ENCODE data around the gene PRR16.

PRR16 gene

GRCh38 chr5:120600639-120601038 lies 136.5 kb downstream of the PRR16 start:
- no peaks in the 10 kb centered on the region for H3K36me3 ChIP-seq (ENCODE audit: control insufficient read depth in 2 of 2, insufficient read depth in 2 of 2, low read length in 2 of 2)
- H3K27me3 ChIP-seq (ENCODE audit: control insufficient read depth in 2 of 2, insufficient read depth in 2 of 2, low read length in 2 of 2): no peaks in the 10 kb centered on the region
- no peaks in the 10 kb centered on the region for H3K4me1 ChIP-seq (ENCODE audit: control insufficient read depth in 2 of 2, insufficient read depth in 2 of 2, low read length in 2 of 2)
- H3K9me3 ChIP-seq (ENCODE audit: control insufficient read depth in 2 of 2, low read length in 2 of 2): no peaks in the 10 kb centered on the region
- H3K9ac ChIP-seq (ENCODE audit: low read depth in 1 of 2, low read length in 2 of 2): no peak overlapping the region
- H3K27ac ChIP-seq (ENCODE audit: low read depth in 2 of 2, low read length in 2 of 2): no peak overlapping the region
- no peak overlapping the region for H3K4me3 ChIP-seq (ENCODE audit: low read length in 2 of 2)

DNA sequence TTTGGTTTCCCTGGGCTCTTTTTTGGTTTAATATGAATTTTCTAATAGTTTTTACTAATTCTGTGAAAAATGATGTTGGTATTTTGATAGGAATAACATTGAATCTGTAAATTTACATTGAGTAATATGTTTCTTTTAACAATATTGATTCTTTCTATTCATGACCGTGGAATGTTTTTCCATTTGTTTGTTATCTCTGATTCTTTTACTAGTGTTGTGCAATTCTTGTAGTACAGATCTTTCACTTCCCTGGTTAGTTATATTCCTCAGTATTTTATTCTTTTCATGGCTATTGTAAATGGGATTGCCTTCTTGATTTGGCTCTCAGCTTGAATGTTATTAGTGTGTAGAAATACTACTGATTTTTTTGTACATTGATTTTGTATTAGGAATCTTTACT lies 137.9 kb downstream of the PRR16 start:
- Histone ChIP-seq H3K27me3 (ENCODE audit: control insufficient read depth in 2 of 2, insufficient read depth in 2 of 2, low read length in 2 of 2) (no peaks in the 10 kb centered on the region), H3K36me3 (ENCODE audit: control insufficient read depth in 2 of 2, insufficient read depth in 2 of 2, low read length in 2 of 2) (no peaks in the 10 kb centered on the region), H3K9ac (ENCODE audit: low read depth in 1 of 2, low read length in 2 of 2) (no peak overlapping the region), H3K4me1 (ENCODE audit: control insufficient read depth in 2 of 2, insufficient read depth in 2 of 2, low read length in 2 of 2) (no peaks in the 10 kb centered on the region), H3K9me3 (ENCODE audit: control insufficient read depth in 2 of 2, low read length in 2 of 2) (no peaks in the 10 kb centered on the region), H3K27ac (ENCODE audit: low read depth in 2 of 2, low read length in 2 of 2) (no peak overlapping the region), H3K4me3 (ENCODE audit: low read length in 2 of 2) (no peak overlapping the region)

DNA sequence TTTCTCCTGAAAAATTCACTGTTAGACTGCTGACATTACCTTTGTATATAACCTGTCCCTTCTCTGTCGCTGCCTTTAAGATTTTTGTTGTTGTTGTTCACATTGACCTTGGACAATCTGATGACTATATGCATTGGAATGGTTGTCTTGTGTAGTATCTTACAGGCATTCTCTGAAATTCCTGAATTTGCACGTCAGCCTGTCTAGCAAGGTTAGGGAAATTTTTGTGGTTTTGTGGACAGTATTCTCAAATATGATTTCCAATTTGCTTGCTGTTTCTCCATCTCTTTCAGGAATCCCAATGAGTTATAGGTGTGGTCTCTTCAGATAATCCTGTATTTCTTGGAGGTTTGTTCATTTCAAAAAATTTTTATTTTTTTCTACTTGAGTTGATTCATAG lies 140.8 kb downstream of the PRR16 start:
- Histone ChIP-seq H3K9me3 (ENCODE audit: control insufficient read depth in 2 of 2, low read length in 2 of 2) (no peaks in the 10 kb centered on the region), H3K27ac (ENCODE audit: low read depth in 2 of 2, low read length in 2 of 2) (no peak overlapping the region), H3K4me1 (ENCODE audit: control insufficient read depth in 2 of 2, insufficient read depth in 2 of 2, low read length in 2 of 2) (no peaks in the 10 kb centered on the region), H3K36me3 (ENCODE audit: control insufficient read depth in 2 of 2, insufficient read depth in 2 of 2, low read length in 2 of 2) (no peaks in the 10 kb centered on the region), H3K4me3 (ENCODE audit: low read length in 2 of 2) (no peak overlapping the region), H3K27me3 (ENCODE audit: control insufficient read depth in 2 of 2, insufficient read depth in 2 of 2, low read length in 2 of 2) (no peaks in the 10 kb centered on the region), H3K9ac (ENCODE audit: low read depth in 1 of 2, low read length in 2 of 2) (no peak overlapping the region)

- Histone ChIP-seq H3K9me3 (ENCODE audit: control insufficient read depth in 2 of 2, low read length in 2 of 2) (no peaks in the 10 kb centered on the region), H3K9ac (ENCODE audit: low read depth in 1 of 2, low read length in 2 of 2) (no peak overlapping the region), H3K27me3 (ENCODE audit: control insufficient read depth in 2 of 2, insufficient read depth in 2 of 2, low read length in 2 of 2) (no peaks in the 10 kb centered on the region), H3K27ac (ENCODE audit: low read depth in 2 of 2, low read length in 2 of 2) (no peak overlapping the region), H3K36me3 (ENCODE audit: control insufficient read depth in 2 of 2, insufficient read depth in 2 of 2, low read length in 2 of 2) (no peaks in the 10 kb centered on the region), H3K4me1 (ENCODE audit: control insufficient read depth in 2 of 2, insufficient read depth in 2 of 2, low read length in 2 of 2) (no peaks in the 10 kb centered on the region), H3K4me3 (ENCODE audit: low read length in 2 of 2) (no peak overlapping the region)
Observed at GRCh38 chr5:120605325-120606079, 141.4 kb downstream of the PRR16 start.

- no peak overlapping the region for H3K27ac ChIP-seq (ENCODE audit: low read depth in 2 of 2, low read length in 2 of 2)
- H3K36me3 ChIP-seq (ENCODE audit: control insufficient read depth in 2 of 2, insufficient read depth in 2 of 2, low read length in 2 of 2): no peaks in the 10 kb centered on the region
- no peak overlapping the region for H3K9ac ChIP-seq (ENCODE audit: low read depth in 1 of 2, low read length in 2 of 2)
- no peak overlapping the region for H3K4me3 ChIP-seq (ENCODE audit: low read length in 2 of 2)
- H3K4me1 ChIP-seq (ENCODE audit: control insufficient read depth in 2 of 2, insufficient read depth in 2 of 2, low read length in 2 of 2): no peaks in the 10 kb centered on the region
- no peaks in the 10 kb centered on the region for H3K27me3 ChIP-seq (ENCODE audit: control insufficient read depth in 2 of 2, insufficient read depth in 2 of 2, low read length in 2 of 2)
- H3K9me3 ChIP-seq (ENCODE audit: control insufficient read depth in 2 of 2, low read length in 2 of 2): no peaks in the 10 kb centered on the region
Observed at GRCh38 chr5:120609570-120609969, 145.5 kb downstream of the PRR16 start.

DNA sequence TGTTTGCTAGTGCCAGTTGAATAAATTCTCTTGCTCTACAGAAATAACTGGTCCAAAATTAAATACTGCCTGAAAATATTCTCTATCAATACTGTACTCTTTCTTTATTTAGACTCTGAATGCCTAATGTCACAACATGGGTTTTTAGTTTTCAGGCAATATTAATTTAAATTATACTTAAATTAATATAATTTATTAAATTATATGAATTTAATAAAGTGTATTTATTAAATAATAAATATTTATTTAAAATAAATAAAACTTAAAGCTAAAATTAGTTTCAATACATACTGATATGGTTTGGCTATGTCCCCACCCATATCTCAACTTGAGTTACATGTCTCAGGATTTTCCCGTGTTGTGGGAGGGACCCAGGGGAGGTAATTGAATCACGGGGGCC lies 146.0 kb downstream of the PRR16 start:
- H3K36me3 ChIP-seq (ENCODE audit: control insufficient read depth in 2 of 2, insufficient read depth in 2 of 2, low read length in 2 of 2): no peaks in the 10 kb centered on the region

GRCh38 chr5:120613729-120614128 lies 149.6 kb downstream of the PRR16 start:
- Histone ChIP-seq H3K9me3 (ENCODE audit: control insufficient read depth in 2 of 2, low read length in 2 of 2) (no peaks in the 10 kb centered on the region), H3K36me3 (ENCODE audit: control insufficient read depth in 2 of 2, insufficient read depth in 2 of 2, low read length in 2 of 2) (no peaks in the 10 kb centered on the region), H3K4me3 (ENCODE audit: low read length in 2 of 2) (no peak overlapping the region), H3K4me1 (ENCODE audit: control insufficient read depth in 2 of 2, insufficient read depth in 2 of 2, low read length in 2 of 2) (no peaks in the 10 kb centered on the region), H3K9ac (ENCODE audit: low read depth in 1 of 2, low read length in 2 of 2) (no peak overlapping the region), H3K27ac (ENCODE audit: low read depth in 2 of 2, low read length in 2 of 2) (no peak overlapping the region), H3K27me3 (ENCODE audit: control insufficient read depth in 2 of 2, insufficient read depth in 2 of 2, low read length in 2 of 2) (no peaks in the 10 kb centered on the region)

More for the DNA sequence above, 146.0 kb downstream of the PRR16 start:
- Histone ChIP-seq H3K9ac (ENCODE audit: low read depth in 1 of 2, low read length in 2 of 2) (no peak overlapping the region), H3K27ac (ENCODE audit: low read depth in 2 of 2, low read length in 2 of 2) (no peak overlapping the region), H3K9me3 (ENCODE audit: control insufficient read depth in 2 of 2, low read length in 2 of 2) (no peaks in the 10 kb centered on the region), H3K4me1 (ENCODE audit: control insufficient read depth in 2 of 2, insufficient read depth in 2 of 2, low read length in 2 of 2) (no peaks in the 10 kb centered on the region), H3K27me3 (ENCODE audit: control insufficient read depth in 2 of 2, insufficient read depth in 2 of 2, low read length in 2 of 2) (no peaks in the 10 kb centered on the region), H3K4me3 (ENCODE audit: low read length in 2 of 2) (no peak overlapping the region)

DNA sequence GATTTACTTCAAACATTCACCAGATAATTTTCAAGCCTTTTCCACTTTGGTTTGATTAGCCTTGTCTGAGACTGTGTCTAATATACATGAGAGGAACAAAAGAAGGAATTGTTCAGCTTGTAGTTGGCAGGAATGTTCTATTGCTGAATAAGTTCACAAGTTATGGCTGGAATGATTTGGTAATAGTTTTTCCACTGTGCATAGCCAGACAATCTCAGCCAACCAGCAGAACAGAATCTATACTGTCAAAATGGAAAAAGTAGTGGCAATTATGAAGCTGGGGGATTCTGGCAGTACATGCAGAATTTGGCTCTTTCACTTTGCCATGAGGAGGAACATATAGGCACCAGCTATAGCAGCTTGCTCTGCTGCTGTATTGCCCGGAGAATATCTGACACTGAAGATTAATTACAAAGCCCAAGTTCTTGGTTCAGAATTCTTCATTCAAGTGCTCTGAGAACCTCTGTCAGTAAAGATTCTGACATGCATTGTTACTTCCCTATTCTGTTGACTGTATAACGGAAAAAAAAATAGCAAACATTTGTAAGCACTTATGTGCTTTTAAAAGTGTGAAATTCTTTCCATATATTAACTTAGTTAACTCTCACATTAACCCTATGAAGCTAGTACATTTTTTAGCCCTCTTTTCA lies 150.6 kb downstream of the PRR16 start:
- Histone ChIP-seq H3K27me3 (ENCODE audit: control insufficient read depth in 2 of 2, insufficient read depth in 2 of 2, low read length in 2 of 2) (no peaks in the 10 kb centered on the region), H3K36me3 (ENCODE audit: control insufficient read depth in 2 of 2, insufficient read depth in 2 of 2, low read length in 2 of 2) (no peaks in the 10 kb centered on the region), H3K4me1 (ENCODE audit: control insufficient read depth in 2 of 2, insufficient read depth in 2 of 2, low read length in 2 of 2) (no peaks in the 10 kb centered on the region), H3K27ac (ENCODE audit: low read depth in 2 of 2, low read length in 2 of 2) (no peak overlapping the region), H3K9me3 (ENCODE audit: control insufficient read depth in 2 of 2, low read length in 2 of 2) (no peaks in the 10 kb centered on the region), H3K9ac (ENCODE audit: low read depth in 1 of 2, low read length in 2 of 2) (no peak overlapping the region), H3K4me3 (ENCODE audit: low read length in 2 of 2) (no peak overlapping the region)

GRCh38 chr5:120615967-120616645 lies 152.0 kb downstream of the PRR16 start:
- H3K36me3 ChIP-seq (ENCODE audit: control insufficient read depth in 2 of 2, insufficient read depth in 2 of 2, low read length in 2 of 2): no peaks in the 10 kb centered on the region
- no peak overlapping the region for H3K9ac ChIP-seq (ENCODE audit: low read depth in 1 of 2, low read length in 2 of 2)
- H3K4me3 ChIP-seq (ENCODE audit: low read length in 2 of 2): no peak overlapping the region
- no peaks in the 10 kb centered on the region for H3K9me3 ChIP-seq (ENCODE audit: control insufficient read depth in 2 of 2, low read length in 2 of 2)
- H3K27me3 ChIP-seq (ENCODE audit: control insufficient read depth in 2 of 2, insufficient read depth in 2 of 2, low read length in 2 of 2): no peaks in the 10 kb centered on the region
- H3K27ac ChIP-seq (ENCODE audit: low read depth in 2 of 2, low read length in 2 of 2): no peak overlapping the region
- no peaks in the 10 kb centered on the region for H3K4me1 ChIP-seq (ENCODE audit: control insufficient read depth in 2 of 2, insufficient read depth in 2 of 2, low read length in 2 of 2)

GRCh38 chr5:120621339-120621738 lies 157.2 kb downstream of the PRR16 start:
- H3K4me1 ChIP-seq (ENCODE audit: control insufficient read depth in 2 of 2, insufficient read depth in 2 of 2, low read length in 2 of 2): no peaks in the 10 kb centered on the region
- H3K9ac ChIP-seq (ENCODE audit: low read depth in 1 of 2, low read length in 2 of 2): no peak overlapping the region
- H3K9me3 ChIP-seq (ENCODE audit: control insufficient read depth in 2 of 2, low read length in 2 of 2): no peaks in the 10 kb centered on the region
- H3K4me3 ChIP-seq (ENCODE audit: low read length in 2 of 2): no peak overlapping the region
- no peaks in the 10 kb centered on the region for H3K36me3 ChIP-seq (ENCODE audit: control insufficient read depth in 2 of 2, insufficient read depth in 2 of 2, low read length in 2 of 2)
- H3K27me3 ChIP-seq (ENCODE audit: control insufficient read depth in 2 of 2, insufficient read depth in 2 of 2, low read length in 2 of 2): no peaks in the 10 kb centered on the region
- no peak overlapping the region for H3K27ac ChIP-seq (ENCODE audit: low read depth in 2 of 2, low read length in 2 of 2)
